Trophoblast cell (in vitro differentiated cells and primary cell): ENCODE data around the gene COL13A1.

Experiments used
- DNase-seq, 2 donors: peaks; one replicate each; pipeline ENCODE4 v3.0.0-alpha.2; 2016
- H2AFZ ChIP-seq: 2 replicates; pipeline ENCODE4 v1.6.1; 2013; ENCODE audit warnings: low read length, moderate library complexity, mild to moderate bottlenecking; ENCODE audit not compliant: insufficient read depth, poor library complexity
- H2AK5ac ChIP-seq: 2 replicates; pipeline ENCODE4 v1.6.1; 2013; ENCODE audit warnings: mild to moderate bottlenecking, low read length
- H2BK120ac ChIP-seq: 2 replicates; pipeline ENCODE4 v1.6.1; 2013; ENCODE audit warnings: low read length, mild to moderate bottlenecking, moderate library complexity; ENCODE audit not compliant: insufficient read depth, poor library complexity
- H2BK12ac ChIP-seq: 2 replicates; pipeline ENCODE4 v1.6.1; 2013; ENCODE audit warnings: mild to moderate bottlenecking, low read length, moderate library complexity
- H2BK5ac ChIP-seq: 2 replicates; pipeline ENCODE4 v1.6.1; 2013; ENCODE audit warnings: low read length, low read depth, moderate library complexity, mild to moderate bottlenecking; ENCODE audit not compliant: poor library complexity
- H3K14ac ChIP-seq: 2 replicates; pipeline ENCODE4 v1.6.1; 2013; ENCODE audit warnings: mild to moderate bottlenecking, low read length
- H3K18ac ChIP-seq: 2 replicates; pipeline ENCODE4 v1.6.1; 2013; ENCODE audit warnings: mild to moderate bottlenecking, low read length
- H3K23ac ChIP-seq: 2 replicates; pipeline ENCODE4 v1.6.1; 2013; ENCODE audit warnings: low read length
- H3K27ac ChIP-seq: 2 replicates; pipeline ENCODE4 v1.5.1; 2013; ENCODE audit warnings: low read depth, mild to moderate bottlenecking, inconsistent platforms, low read length, moderate library complexity
- H3K27me3 ChIP-seq: 2 replicates; pipeline ENCODE4 v1.6.1; 2013; ENCODE audit warnings: inconsistent platforms, mild to moderate bottlenecking, low read length, moderate library complexity; ENCODE audit not compliant: insufficient read depth
- H3K36me3 ChIP-seq, 2 experiments: 1 replicate in 1 of 2; 2 replicates in 1 of 2; pipeline ENCODE4 v1.6.1; 2013; ENCODE audit warnings: low read length in 2 of 2, mild to moderate bottlenecking in 2 of 2, moderate library complexity in 1 of 2; ENCODE audit not compliant: insufficient read depth in 2 of 2, control insufficient read depth in 1 of 2
- H3K4ac ChIP-seq: 2 replicates; pipeline ENCODE4 v1.6.1; 2013; ENCODE audit warnings: low read depth, mild to moderate bottlenecking, low read length, moderate library complexity
- H3K4me1 ChIP-seq, 2 experiments: 1 replicate in 1 of 2; 2 replicates in 1 of 2; pipeline ENCODE4 v1.6.1; 2013; ENCODE audit warnings: low read length in 2 of 2, mild to moderate bottlenecking in 2 of 2, moderate library complexity in 1 of 2; ENCODE audit not compliant: insufficient read depth in 2 of 2, control insufficient read depth in 1 of 2
- H3K4me2 ChIP-seq: 2 replicates; pipeline ENCODE4 v1.6.1; 2013; ENCODE audit warnings: inconsistent platforms, mild to moderate bottlenecking, low read length, moderate library complexity
- H3K4me3 ChIP-seq: 2 replicates; pipeline ENCODE4 v1.5.1; 2013; ENCODE audit warnings: mild to moderate bottlenecking, low read depth, low read length, inconsistent platforms
- H3K79me1 ChIP-seq: one replicate; pipeline ENCODE4 v1.6.1; 2013; ENCODE audit warnings: low read length
- H3K79me2 ChIP-seq: 2 replicates; pipeline ENCODE4 v1.6.1; 2013; ENCODE audit warnings: low read length, mild to moderate bottlenecking; ENCODE audit not compliant: control insufficient read depth, insufficient read depth, poor library complexity
- H3K9ac ChIP-seq: 2 replicates; pipeline ENCODE4 v1.6.1; 2013; ENCODE audit warnings: mild to moderate bottlenecking, low read length
- H3K9me3 ChIP-seq: 2 replicates; pipeline ENCODE4 v1.6.1; 2013; ENCODE audit warnings: low read depth, mild to moderate bottlenecking, control low read depth, inconsistent platforms, low read length; ENCODE audit not compliant: insufficient read depth
- H4K12ac ChIP-seq: 2 replicates; pipeline ENCODE4 v1.6.1; 2013; ENCODE audit warnings: low read depth, mild to moderate bottlenecking, low read length, moderate library complexity
- H4K8ac ChIP-seq: 2 replicates; pipeline ENCODE4 v1.6.1; 2013; ENCODE audit warnings: low read depth, mild to moderate bottlenecking, low read length, moderate library complexity
- H4K91ac ChIP-seq: one replicate; pipeline ENCODE4 v1.6.1; 2013; ENCODE audit warnings: low read depth, mild to moderate bottlenecking, low read length, moderate library complexity
- WGBS: extraction: QIAGEN DNeasy Blood & Tissue Kit; methylation state at CpG from one replicate; pipeline ENCODE4 v1.1.7; 2013; ENCODE audit warnings: missing lambda C conversion rate; ENCODE audit not compliant: insufficient read length, insufficient coverage; ENCODE audit errors: extremely low coverage; 5-methylcytosine and 5-hydroxymethylcytosine counted together

Gene COL13A1

GRCh38 chr10:69929575-69929974 is 127.9 kb downstream of the COL13A1 start:
- Histone ChIP-seq H4K12ac (no peak overlapping the region), H3K79me2 (no peaks in the 10 kb centered on the region), H3K36me3 (no peaks in the 10 kb centered on the region), H3K4me3 (no peak overlapping the region), H3K27me3 (no peaks in the 10 kb centered on the region), H3K4ac (no peak overlapping the region), H4K8ac (no peak overlapping the region), H3K23ac (no peak overlapping the region), H3K4me1 (no peaks in the 10 kb centered on the region), H3K79me1 (no peaks in the 10 kb centered on the region), H2BK120ac (no peak overlapping the region), H2AK5ac (no peak overlapping the region), H4K91ac (no peak overlapping the region), H2AFZ (no peak overlapping the region), H3K27ac (no peak overlapping the region), H3K14ac (no peak overlapping the region), H2BK5ac (no peak overlapping the region), H3K9me3 (no peaks in the 10 kb centered on the region), H3K18ac (no peak overlapping the region), H2BK12ac (no peak overlapping the region), H3K9ac (no peak overlapping the region), H3K4me2 (no peak overlapping the region)
- no CpG with 5 or more reads among the region's 3 CpGs for WGBS
- no peak for DNase-seq

GRCh38 chr10:69934768-69935167 is 133.1 kb downstream of the COL13A1 start:
- Histone ChIP-seq H2BK5ac (no peak overlapping the region), H3K36me3 (no peaks in the 10 kb centered on the region), H3K23ac (no peak overlapping the region), H3K4me3 (no peak overlapping the region), H3K4ac (no peak overlapping the region), H2BK12ac (no peak overlapping the region), H3K79me2 (no peaks in the 10 kb centered on the region), H2BK120ac (no peak overlapping the region), H4K91ac (no peak overlapping the region), H3K27me3 (no peaks in the 10 kb centered on the region), H3K9me3 (no peaks in the 10 kb centered on the region), H3K27ac (no peak overlapping the region), H4K12ac (no peak overlapping the region), H3K18ac (no peak overlapping the region), H4K8ac (no peak overlapping the region), H3K79me1 (no peaks in the 10 kb centered on the region), H2AFZ (no peak overlapping the region), H3K4me2 (no peak overlapping the region), H3K9ac (no peak overlapping the region), H3K14ac (no peak overlapping the region), H2AK5ac (no peak overlapping the region), H3K4me1 (no peaks in the 10 kb centered on the region)
- WGBS: no CpG with 5 or more reads among the region's 2 CpGs
- DNase-seq: no peak

- no peak overlapping the region for H4K12ac ChIP-seq
- no peak overlapping the region for H4K91ac ChIP-seq
- H2AK5ac ChIP-seq: no peak overlapping the region
- H3K4me2 ChIP-seq: no peak overlapping the region
- no peaks in the 10 kb centered on the region for H3K27me3 ChIP-seq
- no peak overlapping the region for H3K18ac ChIP-seq
- H3K14ac ChIP-seq: no peak overlapping the region
- H3K4ac ChIP-seq: no peak overlapping the region
- no peak overlapping the region for H2BK12ac ChIP-seq
- no peaks in the 10 kb centered on the region for H3K36me3 ChIP-seq
- H3K9ac ChIP-seq: no peak overlapping the region
- H3K27ac ChIP-seq: no peak overlapping the region
- no peaks in the 10 kb centered on the region for H3K79me1 ChIP-seq
- H2BK5ac ChIP-seq: no peak overlapping the region
- DNase-seq: no peak
- no peak overlapping the region for H3K23ac ChIP-seq
- H2BK120ac ChIP-seq: no peak overlapping the region
- no peaks in the 10 kb centered on the region for H3K4me1 ChIP-seq
- H3K9me3 ChIP-seq: peaks cover 5% of the 10 kb centered on the region
- H3K79me2 ChIP-seq: no peaks in the 10 kb centered on the region
- no peak overlapping the region for H4K8ac ChIP-seq
- WGBS: no CpG with 5 or more reads among the region's 3 CpGs
- H2AFZ ChIP-seq: no peak overlapping the region
- H3K4me3 ChIP-seq: no peak overlapping the region
Observed at GRCh38 chr10:69936091-69936490, 134.4 kb downstream of the COL13A1 start.

GRCh38 chr10:69938541-69938991 is 136.9 kb downstream of the COL13A1 start:
- H2AK5ac ChIP-seq: no peak overlapping the region
- H4K8ac ChIP-seq: no peak overlapping the region
- no peaks in the 10 kb centered on the region for H3K27me3 ChIP-seq
- H3K14ac ChIP-seq: no peak overlapping the region
- H2AFZ ChIP-seq: no peak overlapping the region
- no peak overlapping the region for H3K18ac ChIP-seq
- no peak overlapping the region for H2BK12ac ChIP-seq
- H3K4me2 ChIP-seq: no peak overlapping the region
- no CpG with 5 or more reads among the region's 5 CpGs for WGBS
- H3K4me3 ChIP-seq: no peak overlapping the region
- H3K23ac ChIP-seq: no peak overlapping the region
- no peak for DNase-seq
- no peak overlapping the region for H3K4ac ChIP-seq
- no peaks in the 10 kb centered on the region for H3K4me1 ChIP-seq
- no peak overlapping the region for H2BK5ac ChIP-seq
- H3K79me2 ChIP-seq: no peaks in the 10 kb centered on the region
- H3K27ac ChIP-seq: no peak overlapping the region
- H4K91ac ChIP-seq: no peak overlapping the region
- H3K79me1 ChIP-seq: no peaks in the 10 kb centered on the region
- peaks cover 11% of the 10 kb centered on the region for H3K9me3 ChIP-seq
- no peak overlapping the region for H2BK120ac ChIP-seq
- no peaks in the 10 kb centered on the region for H3K36me3 ChIP-seq
- no peak overlapping the region for H4K12ac ChIP-seq
- H3K9ac ChIP-seq: no peak overlapping the region
